EL (cell line): ENCODE results near the gene BATF3.
"Not testable (repeated sequence)": the region's sequence is repeated elsewhere in the genome, so short reads cannot be mapped to it uniquely, and the experiment has no call there.

Experiments
- DNase-seq: peaks from one replicate; pipeline ENCODE4 v3.0.0-alpha.2; 2016

The BATF3 gene

DNA sequence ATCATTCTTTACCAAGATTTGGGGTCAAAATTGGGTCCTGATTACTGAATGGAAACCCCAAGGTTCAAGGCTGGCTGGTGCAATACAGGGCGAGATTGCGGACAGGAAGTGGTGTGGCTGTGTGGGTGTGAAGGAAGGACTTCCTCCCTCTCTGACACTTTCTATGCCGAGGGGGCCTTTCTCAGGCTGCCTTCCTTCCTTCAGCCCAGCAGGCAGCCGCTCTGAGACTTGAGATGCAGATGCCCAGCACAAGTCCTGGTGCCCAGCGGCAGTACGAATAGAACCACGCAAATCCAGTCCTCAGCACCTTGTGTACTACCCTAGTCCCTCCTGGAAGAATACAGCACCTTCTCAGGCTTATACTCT is 16.3 kb downstream of the BATF3 start:
- DNase-seq: no peak

GRCh38 chr1:212680680-212681389 is 18.8 kb downstream of the BATF3 start:
- no peak for DNase-seq

- DNase-seq: no peak
These were observed 20.9 kb downstream of the BATF3 start for GRCh38 chr1:212678456-212679410.

- DNase-seq: no peak
These were observed 22.1 kb downstream of the BATF3 start for GRCh38 chr1:212677573-212677972.

GRCh38 chr1:212677136-212677535 is 22.5 kb downstream of the BATF3 start:
- DNase-seq: no peak

DNA sequence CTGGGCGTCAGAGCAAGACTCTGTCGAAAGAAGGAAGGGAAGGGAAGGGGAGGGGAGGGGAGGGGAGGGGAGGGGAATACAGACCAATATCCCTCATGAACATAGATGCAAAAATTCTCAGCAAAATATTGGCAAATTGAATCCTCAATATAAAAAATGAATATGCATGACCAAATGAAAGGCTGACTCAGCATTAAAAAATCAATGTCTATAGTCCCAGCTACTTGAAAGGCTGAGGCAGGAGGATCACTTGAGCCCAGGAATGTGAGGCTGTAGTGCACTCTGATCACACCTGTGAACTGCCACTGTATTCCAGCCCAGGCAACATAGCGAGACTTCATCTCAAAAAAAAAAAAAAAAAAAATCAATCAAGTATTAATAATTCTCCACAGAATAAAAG is 24.0 kb downstream of the BATF3 start:
- DNase-seq: no peak

- DNase-seq: no peak
These were observed 24.8 kb downstream of the BATF3 start for GRCh38 chr1:212674872-212675271.

DNA sequence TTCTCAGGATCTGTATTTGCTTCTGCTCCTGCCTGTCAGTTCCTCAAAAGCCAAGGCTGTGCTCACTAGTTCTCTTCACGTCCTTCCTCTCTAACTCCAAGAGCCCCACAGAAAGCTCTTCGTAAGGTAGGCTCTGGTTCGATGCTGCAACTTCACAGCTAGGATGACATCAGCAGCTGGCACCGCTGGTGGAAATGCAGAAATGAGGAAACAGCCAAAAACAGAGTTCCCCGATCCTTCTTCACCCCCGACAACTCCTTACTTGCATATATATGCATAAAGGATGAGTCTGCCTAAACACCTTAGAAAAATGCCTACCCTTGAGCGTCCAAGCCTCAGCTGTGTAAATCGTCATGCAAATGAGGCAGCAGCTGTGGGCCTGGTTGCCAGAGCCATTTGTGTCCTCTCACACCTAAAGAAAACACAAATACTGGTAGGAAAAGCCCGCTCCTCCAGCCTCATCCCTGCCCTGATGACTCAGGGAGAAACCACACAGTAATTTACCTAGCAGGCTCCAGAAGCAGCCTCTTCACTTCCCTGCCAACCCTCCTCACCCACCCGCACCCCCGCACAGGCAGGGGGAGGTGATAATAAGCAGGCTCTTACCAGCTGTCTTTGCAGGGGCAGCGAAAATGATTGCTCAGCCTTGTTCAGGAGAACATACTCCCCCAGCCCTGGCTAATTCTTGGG is 28.2 kb downstream of the BATF3 start:
- peak; percentile 68 for DNase-seq

- no peak for DNase-seq
These were observed 28.8 kb downstream of the BATF3 start for GRCh38 chr1:212670882-212671281.

- no peak for DNase-seq
These were observed 29.3 kb downstream of the BATF3 start for GRCh38 chr1:212670301-212670700.

DNA sequence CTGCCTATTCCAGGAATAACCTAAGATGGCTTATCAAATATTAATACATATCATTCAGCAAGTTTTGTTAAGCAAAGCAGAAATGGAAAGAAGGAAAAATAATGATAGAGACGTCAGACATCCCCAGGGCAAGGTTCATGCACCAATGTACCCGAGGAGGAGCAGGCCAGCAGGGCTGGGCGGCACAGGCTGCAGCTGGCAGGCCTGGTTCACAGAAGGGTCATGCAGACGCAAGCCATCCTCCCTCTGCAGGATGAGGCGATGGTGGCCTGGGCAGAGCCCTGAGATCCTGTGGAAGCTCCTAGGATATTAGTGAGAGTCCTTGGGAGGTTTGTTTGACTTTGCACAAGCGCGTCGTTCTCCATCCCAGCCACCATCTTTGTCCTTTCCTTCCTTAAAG is 30.0 kb downstream of the BATF3 start:
- DNase-seq: no peak

DNA sequence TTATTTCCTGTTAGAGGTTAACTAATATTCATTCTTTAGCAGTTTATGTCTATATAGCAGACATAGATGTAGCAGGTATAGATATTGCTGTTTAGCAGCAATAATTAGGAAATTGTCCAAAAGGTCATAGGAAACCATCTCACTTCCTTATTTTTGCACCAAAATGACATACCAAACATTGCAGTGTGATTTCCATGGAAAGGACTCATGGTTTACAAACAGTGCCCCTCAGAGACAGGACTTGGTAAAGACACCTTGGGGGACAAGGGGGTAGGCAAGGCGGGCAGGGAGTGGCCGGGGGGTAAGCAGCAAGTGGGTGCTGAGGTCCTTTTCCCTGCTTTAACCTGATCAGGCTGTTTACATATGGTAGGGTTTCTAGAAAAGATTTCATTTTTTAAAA is 30.5 kb downstream of the BATF3 start:
- DNase-seq: peak; percentile 37

GRCh38 chr1:212668477-212668876 is 31.2 kb downstream of the BATF3 start:
- no peak for DNase-seq

DNA sequence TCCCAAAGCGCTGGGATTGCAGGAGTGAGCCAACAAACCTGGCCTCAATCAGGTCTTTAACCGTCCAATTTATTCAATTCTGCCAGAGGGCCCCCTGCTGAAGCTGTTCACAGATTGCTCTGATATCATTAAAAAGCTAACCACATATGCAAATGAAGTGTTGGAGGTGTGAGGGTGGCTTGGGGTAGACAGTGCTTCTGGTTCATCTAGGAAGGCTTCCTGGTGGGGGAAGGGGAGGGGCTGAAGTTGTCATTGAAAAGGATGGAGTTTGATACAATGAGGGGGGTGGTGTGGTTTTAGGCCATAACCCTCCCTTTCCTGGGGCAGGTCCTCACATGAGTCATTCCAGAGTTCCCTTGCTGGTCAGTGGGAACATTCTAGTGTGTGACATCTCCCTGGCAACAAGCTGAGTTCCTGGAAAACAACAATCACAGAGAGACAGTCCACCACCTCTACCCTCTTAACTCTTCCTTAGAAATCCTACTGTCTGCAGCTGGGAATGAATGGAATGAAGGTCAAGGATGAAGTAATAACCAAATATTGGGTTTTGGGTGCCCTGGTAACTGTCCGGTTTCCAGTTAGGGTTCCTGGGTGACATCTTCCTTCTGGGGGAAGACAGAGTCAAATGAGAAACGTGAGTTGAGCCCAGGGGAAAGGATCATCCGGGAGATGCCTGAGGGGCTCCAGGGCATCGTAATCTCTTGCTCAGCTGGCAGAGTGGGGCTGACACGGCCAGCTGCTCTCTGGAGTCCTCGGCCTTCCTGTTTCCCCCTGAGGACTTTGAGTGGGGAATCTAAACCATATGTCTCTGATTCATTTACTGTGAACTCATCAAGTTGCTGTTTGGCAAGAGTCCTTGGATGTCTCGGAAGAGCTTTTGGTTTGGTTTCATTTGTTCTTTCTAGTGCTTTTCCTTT is 32.2 kb downstream of the BATF3 start:
- DNase-seq: peak; percentile 97

DNA sequence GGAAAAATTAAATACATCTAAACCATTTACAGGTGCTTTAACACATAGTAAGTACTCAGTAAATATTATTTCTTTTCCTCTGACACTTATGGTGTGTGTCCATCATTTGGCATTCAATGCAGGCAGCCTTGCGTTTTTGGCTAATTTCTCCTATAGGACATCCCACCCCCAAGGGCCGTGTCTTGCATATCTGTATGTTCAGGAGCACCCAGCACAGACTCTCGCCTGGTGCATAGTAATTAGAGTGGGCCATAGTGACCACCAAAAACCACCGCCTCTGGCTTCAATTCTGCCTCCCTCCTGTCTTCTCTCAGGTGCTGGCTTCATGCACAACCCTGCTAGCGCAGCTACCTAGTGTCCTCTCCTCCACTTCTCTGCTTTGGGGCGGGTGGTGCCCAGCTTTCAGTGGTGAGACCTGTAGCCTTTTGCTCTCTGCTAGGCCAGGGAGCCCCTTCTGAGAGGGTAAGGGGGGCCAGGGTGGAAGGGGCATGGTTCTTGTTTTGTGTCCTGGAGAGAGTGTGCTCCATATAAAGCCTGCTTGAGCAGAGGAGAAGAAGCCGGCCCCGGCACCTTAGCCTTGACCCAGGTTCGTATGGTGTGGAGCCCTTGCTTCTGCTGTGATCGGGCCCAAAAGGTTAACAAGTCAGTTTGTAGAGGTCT is 33.4 kb downstream of the BATF3 start:
- DNase-seq: no peak

- peak; percentile 80 for DNase-seq
These were observed 34.2 kb downstream of the BATF3 start for GRCh38 chr1:212665241-212666115.

DNA sequence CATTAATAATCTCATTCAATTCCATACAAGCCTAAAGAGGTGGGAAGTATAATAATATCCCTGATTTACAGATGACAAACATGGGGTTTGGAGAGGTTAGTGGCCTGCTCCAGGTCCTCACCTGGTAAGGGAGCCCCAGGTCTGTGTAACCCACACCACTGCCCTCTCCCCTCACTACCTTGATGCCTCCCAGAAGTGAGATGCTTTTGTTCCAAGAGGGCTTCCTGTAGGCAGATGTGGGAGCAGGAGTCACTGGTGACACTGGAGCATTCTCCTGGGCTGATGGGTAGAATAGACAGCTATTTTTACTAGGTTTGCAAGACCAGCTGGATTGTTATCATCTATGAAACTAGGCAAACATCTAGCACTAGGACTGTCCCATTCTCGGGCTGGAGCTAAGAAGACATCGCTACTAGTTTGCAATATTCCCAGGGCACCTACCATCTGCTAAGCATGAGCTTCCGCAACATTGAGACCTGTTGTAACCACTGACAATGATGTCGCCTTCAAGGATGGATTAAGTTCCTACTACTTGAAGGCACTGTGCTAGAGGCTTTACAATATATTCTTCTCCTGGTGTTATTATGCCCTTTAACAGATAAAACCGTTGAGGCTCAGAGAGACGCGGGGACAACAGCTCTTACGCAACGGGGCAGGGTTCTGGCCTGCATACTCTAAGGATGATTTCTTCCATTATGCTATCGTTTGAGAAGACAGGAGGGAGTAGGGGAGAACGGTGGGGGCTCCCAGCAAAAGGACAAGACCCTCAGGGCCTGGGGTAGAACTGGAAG is 35.0 kb downstream of the BATF3 start:
- no peak for DNase-seq

DNA sequence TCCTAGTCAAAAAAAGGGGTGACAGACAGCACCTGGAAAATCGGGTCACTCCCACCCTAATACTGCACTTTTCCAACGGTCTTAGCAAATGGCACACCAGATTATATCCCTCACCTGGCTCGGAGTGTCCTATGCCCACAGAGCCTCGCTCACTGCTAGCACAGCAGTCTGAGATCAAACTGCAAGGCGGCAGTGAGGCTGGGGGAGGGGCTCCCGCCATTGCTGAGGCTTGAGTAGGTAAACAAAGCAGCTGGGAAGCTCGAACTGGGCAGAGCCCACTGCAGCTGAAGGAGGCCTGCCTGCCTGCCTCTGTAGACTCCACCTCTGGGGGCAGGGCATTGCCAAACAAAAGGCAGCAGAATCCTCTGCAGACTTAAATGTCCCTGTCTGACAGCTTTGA is 41.4 kb downstream of the BATF3 start:
- DNase-seq: not testable (repeated sequence)

- DNase-seq: peak; percentile 59
These were observed 42.9 kb downstream of the BATF3 start for GRCh38 chr1:212656730-212657129.
